Keratinocyte (primary cell): Measurements from ENCODE around the gene CENATAC. TPM values are rescaled to one million over a fixed set of nuclear protein-coding genes. Genes with fewer than 3 reads are reported as not detected.

ENCODE experiments used
- DNase-seq: peaks from one replicate; pipeline ENCODE4 v3.0.0-alpha.2; 2011; ENCODE audit warnings: low read depth, missing footprints, low spot score
- FAIRE-seq: peaks from 2 replicates; lab custom pipeline; 2011; peaks lifted over from hg19 to GRCh38; lab: Jason Lieb, UNC
- H2AFZ ChIP-seq: 2 replicates; pipeline ENCODE4 v1.6.0; 2012; ENCODE audit warnings: low read length, control low read depth, inconsistent platforms; ENCODE audit not compliant: control insufficient read depth
- H3K27ac ChIP-seq: 2 replicates; pipeline ENCODE4 v1.5.1; 2011; ENCODE audit warnings: low read length; ENCODE audit not compliant: control insufficient read depth, insufficient read depth
- H3K27me3 ChIP-seq: 3 replicates; pipeline ENCODE4 v1.6.0; 2011; ENCODE audit warnings: low read length; ENCODE audit not compliant: control insufficient read depth, insufficient read depth; ENCODE audit errors: extremely low read depth
- H3K36me3 ChIP-seq, 2 experiments: 2 replicates in 1 of 2; 3 replicates in 1 of 2; pipeline ENCODE4 v1.5.1; 2011; ENCODE audit warnings: low read length in 2 of 2, mild to moderate bottlenecking in 1 of 2; ENCODE audit not compliant: control insufficient read depth in 2 of 2, insufficient read depth in 2 of 2; ENCODE audit errors: extremely low read depth in 1 of 2
- H3K4me1 ChIP-seq: 3 replicates; pipeline ENCODE4 v1.5.1; 2011; ENCODE audit warnings: low read length; ENCODE audit not compliant: control insufficient read depth, insufficient read depth; ENCODE audit errors: extremely low read depth
- H3K4me2 ChIP-seq: 3 replicates; pipeline ENCODE4 v1.6.0; 2011; ENCODE audit warnings: low read depth, low read length; ENCODE audit not compliant: control insufficient read depth, insufficient read depth; ENCODE audit errors: extremely low read depth
- H3K4me3 ChIP-seq, 3 experiments: fragments of 200-600 bp in 1 of 3; sonication (generic) in 1 of 3; 2 replicates in 2 of 3; 3 replicates in 1 of 3; pipeline ENCODE4 v1.5.1; 2011 to 2016; ENCODE audit warnings: low read length in 3 of 3, mild to moderate bottlenecking in 3 of 3, control low read depth in 2 of 3, inconsistent platforms in 1 of 3, low read depth in 1 of 3, mixed read lengths in 1 of 3, mixed run types in 1 of 3, moderate library complexity in 1 of 3; ENCODE audit not compliant: control insufficient read depth in 2 of 3, insufficient read depth in 2 of 3; ENCODE audit errors: extremely low read depth in 1 of 3
- H3K79me2 ChIP-seq: 2 replicates; pipeline ENCODE4 v1.6.0; 2012; ENCODE audit warnings: low read length; ENCODE audit not compliant: control insufficient read depth, insufficient read depth
- H3K9ac ChIP-seq: 3 replicates; pipeline ENCODE4 v1.6.0; 2011; ENCODE audit warnings: low read length; ENCODE audit not compliant: control insufficient read depth, insufficient read depth; ENCODE audit errors: extremely low read depth
- H3K9me1 ChIP-seq: 3 replicates; pipeline ENCODE4 v1.6.0; 2011; ENCODE audit warnings: low read length; ENCODE audit not compliant: control insufficient read depth, insufficient read depth; ENCODE audit errors: extremely low read depth
- H3K9me3 ChIP-seq: 2 replicates; pipeline ENCODE4 v1.5.1; 2012; ENCODE audit warnings: low read depth, low read length; ENCODE audit not compliant: control insufficient read depth
- H4K20me1 ChIP-seq: 3 replicates; pipeline ENCODE4 v1.6.0; 2011; ENCODE audit warnings: low read length; ENCODE audit not compliant: control insufficient read depth, insufficient read depth; ENCODE audit errors: extremely low read depth
- EZH2 ChIP-seq: IDR thresholded peaks from one replicate; pipeline ENCODE4 v1.6.1; 2012; ENCODE audit warnings: inconsistent platforms, mild to moderate bottlenecking, low read length, moderate library complexity
- dilution Hi-C: fragments of 300-500 bp; cut with MboI; formaldehyde crosslinking; loops from one replicate; pipeline ENCODE4 v1.7.0; 2020; ENCODE audit warnings: low sequenced_read_pairs; ENCODE audit not compliant: extremely low pct_ligation_motif_present
- polyA plus RNA-seq, 5 experiments: library from polyadenylated mRNA; depleted of rRNA in 3 of 5; stranded (reverse) in 3 of 5; stranded (forward) in 1 of 5; unstranded in 1 of 5; fragments of >200 nt; gene quantifications; 1 replicate in 1 of 5; 2 replicates in 3 of 5; 3 replicates in 1 of 5; pipeline versions ENCODE4 v1.2.1 to v1.2.3, GENCODE V29; 2011 to 2012; ENCODE audit warnings: missing spikeins in 2 of 5, low read depth in 1 of 5, low replicate concordance in 1 of 5
- TF ChIP-seq, protein P1 (sequence below), 3 experiments: IDR thresholded peaks in 1 of 3; conservative IDR thresholded peaks in 1 of 3; optimal IDR thresholded peaks in 1 of 3; 2 replicates in 2 of 3; 3 replicates in 1 of 3; pipeline versions ENCODE3 to v1.5.1; 2011; ENCODE audit warnings: low read length in 3 of 3, mild to moderate bottlenecking in 3 of 3, moderate library complexity in 2 of 3, control low read depth in 1 of 3, inconsistent platforms in 1 of 3; ENCODE audit not compliant: insufficient read depth in 2 of 3; ENCODE audit errors: extremely low read depth in 1 of 3

Gene CENATAC
- polyA plus RNA-seq, 1 donor (not counting 4 experiments of a cell fraction or from before 2014, with no cell fraction given), result 22.6 TPM

DNA sequence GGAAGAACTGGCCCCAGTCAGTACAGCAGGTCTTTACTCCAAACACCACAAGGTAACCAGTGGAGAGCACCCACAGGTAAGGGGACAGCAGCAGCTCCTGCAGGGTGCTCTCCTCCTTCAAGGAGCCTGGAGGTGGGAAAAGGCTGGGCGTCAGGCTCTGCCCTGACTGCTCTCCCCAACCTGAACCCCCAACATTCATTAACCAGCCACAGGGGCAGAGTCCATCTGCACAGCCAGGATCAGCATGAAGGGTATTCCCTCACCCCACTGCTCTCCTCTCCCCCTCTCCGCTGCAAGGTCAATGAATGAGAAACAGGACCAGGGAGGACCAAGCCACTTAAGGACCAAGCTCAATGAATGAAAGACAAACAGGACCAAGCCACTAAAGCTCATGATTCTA lies 29.0 kb downstream of the CENATAC start:
- H3K36me3 ChIP-seq, result peaks cover 24 to 40% of the 10 kb centered on the region in 2 experiments
- FAIRE-seq, result no peak
- dilution Hi-C loops, result no loop called here

DNA sequence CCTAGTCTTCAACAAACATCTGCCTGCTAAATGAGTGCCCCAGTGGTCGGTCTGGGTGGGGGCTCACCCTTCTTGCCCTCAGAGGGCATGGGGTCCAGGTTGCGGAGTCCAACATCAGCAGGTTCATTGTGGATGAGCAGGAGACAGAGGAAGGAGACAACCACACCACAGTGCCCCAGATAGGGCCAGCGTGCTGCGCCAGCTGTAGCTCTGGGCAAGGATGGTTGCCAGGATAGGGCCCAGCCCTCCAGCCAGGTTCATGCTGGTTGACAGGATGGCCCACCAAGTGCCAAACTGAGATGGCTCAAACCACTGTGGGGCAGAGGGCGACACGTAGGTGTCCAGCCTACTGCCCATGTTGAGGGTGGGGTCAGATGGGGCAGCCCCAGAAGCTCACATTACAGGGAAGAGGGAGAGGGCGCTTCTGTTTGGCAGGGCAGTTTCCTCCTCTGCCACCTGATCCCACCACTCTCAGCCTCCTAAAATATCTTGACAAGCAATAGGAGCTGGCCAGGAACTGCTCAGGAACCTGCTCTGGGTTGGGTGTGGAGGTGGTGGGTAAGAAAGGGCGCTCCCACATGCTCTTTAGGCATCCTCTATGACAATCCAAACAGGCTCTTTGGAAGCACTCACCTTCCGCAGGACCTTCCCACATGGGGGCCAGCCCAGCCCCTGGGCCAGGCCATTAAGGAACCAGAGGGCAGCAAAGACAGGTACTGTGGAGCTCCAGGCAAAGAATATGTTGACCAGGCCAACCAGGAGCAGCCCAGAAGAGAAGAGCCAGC lies 29.8 kb downstream of the CENATAC start:
- Histone ChIP-seq H3K27ac (no peak overlapping the region), H3K9me1 (no peaks in the 10 kb centered on the region), H3K4me1 (peaks cover 14% of the 10 kb centered on the region), H3K9me3 (no peaks in the 10 kb centered on the region), H3K79me2 (peaks cover 9% of the 10 kb centered on the region), H3K4me2 (no peak overlapping the region), H2AFZ (no peak overlapping the region), H3K36me3 (peaks cover 24 to 40% of the 10 kb centered on the region in 2 experiments), H3K27me3 (no peaks in the 10 kb centered on the region), H3K4me3 (no peak overlapping the region), H4K20me1 (no peaks in the 10 kb centered on the region), H3K9ac (no peak overlapping the region)
- no peak for DNase-seq
- FAIRE-seq, result no peak
- no peak for TF ChIP-seq EZH2
- TF ChIP-seq, protein P1, sequence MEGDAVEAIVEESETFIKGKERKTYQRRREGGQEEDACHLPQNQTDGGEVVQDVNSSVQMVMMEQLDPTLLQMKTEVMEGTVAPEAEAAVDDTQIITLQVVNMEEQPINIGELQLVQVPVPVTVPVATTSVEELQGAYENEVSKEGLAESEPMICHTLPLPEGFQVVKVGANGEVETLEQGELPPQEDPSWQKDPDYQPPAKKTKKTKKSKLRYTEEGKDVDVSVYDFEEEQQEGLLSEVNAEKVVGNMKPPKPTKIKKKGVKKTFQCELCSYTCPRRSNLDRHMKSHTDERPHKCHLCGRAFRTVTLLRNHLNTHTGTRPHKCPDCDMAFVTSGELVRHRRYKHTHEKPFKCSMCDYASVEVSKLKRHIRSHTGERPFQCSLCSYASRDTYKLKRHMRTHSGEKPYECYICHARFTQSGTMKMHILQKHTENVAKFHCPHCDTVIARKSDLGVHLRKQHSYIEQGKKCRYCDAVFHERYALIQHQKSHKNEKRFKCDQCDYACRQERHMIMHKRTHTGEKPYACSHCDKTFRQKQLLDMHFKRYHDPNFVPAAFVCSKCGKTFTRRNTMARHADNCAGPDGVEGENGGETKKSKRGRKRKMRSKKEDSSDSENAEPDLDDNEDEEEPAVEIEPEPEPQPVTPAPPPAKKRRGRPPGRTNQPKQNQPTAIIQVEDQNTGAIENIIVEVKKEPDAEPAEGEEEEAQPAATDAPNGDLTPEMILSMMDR (optimal IDR thresholded peaks at IDR 0.05 in 1 of 3, IDR thresholded peaks at IDR 0.05 in 1 of 3, conservative IDR thresholded peaks at IDR 0.05 in 1 of 3; ENCODE audit: extremely low read depth in 1 of 3, insufficient read depth in 2 of 3, low read length in 3 of 3), result no peak
- dilution Hi-C loops, result no loop called here

More for the DNA sequence above, 29.0 kb downstream of the CENATAC start:
- H3K9me1 ChIP-seq, result no peaks in the 10 kb centered on the region
- peaks cover 14% of the 10 kb centered on the region for H3K4me1 ChIP-seq
- TF ChIP-seq EZH2, result no peak
- TF ChIP-seq, protein P1 (optimal IDR thresholded peaks at IDR 0.05 in 1 of 3, IDR thresholded peaks at IDR 0.05 in 1 of 3, conservative IDR thresholded peaks at IDR 0.05 in 1 of 3; ENCODE audit: extremely low read depth in 1 of 3, insufficient read depth in 2 of 3, low read length in 3 of 3), result no peak
- H4K20me1 ChIP-seq, result no peaks in the 10 kb centered on the region
- peaks cover 9% of the 10 kb centered on the region for H3K79me2 ChIP-seq
- H3K27ac ChIP-seq, result no peak overlapping the region
- no peaks in the 10 kb centered on the region for H3K27me3 ChIP-seq
- H3K4me2 ChIP-seq, result no peak overlapping the region
- H2AFZ ChIP-seq, result no peak overlapping the region
- no peak overlapping the region for H3K4me3 ChIP-seq
- DNase-seq, result no peak
- H3K9me3 ChIP-seq, result no peaks in the 10 kb centered on the region
- H3K9ac ChIP-seq, result no peak overlapping the region
